Stimulated activated CD4-positive, alpha-beta T cell treated with anti-CD3 and anti-CD28 coated beads, Interleukin-15, amount 100 ng/mL, for 48 hours (primary cell): ENCODE results near the gene ANKRD65.
"Not testable (repeated sequence)": the region's sequence is repeated elsewhere in the genome, so short reads cannot be mapped to it uniquely, and the experiment has no call there.

Source experiments
- DNase-seq, 2 donors: peaks; one replicate each; pipeline ENCODE4 v3.0.0-alpha.2; 2020; ENCODE audit warnings: low read depth in 2 of 2

The ANKRD65 gene

GRCh38 chr1:1421147-1421906 lies at the start of gene ANKRD65:
Gene ANKRD65 (minus strand): TSS chr1:1421276. CDS start chr1:1421005, 271 bp downstream.
- DNase-seq = no peak

GRCh38 chr1:1468196-1468985 lies 47.3 kb upstream of the ANKRD65 start:
- DNase-seq = not testable (repeated sequence)

GRCh38 chr1:1463312-1463711 lies 42.2 kb upstream of the ANKRD65 start:
- no peak for DNase-seq

- no peak for DNase-seq
These were observed 41.4 kb upstream of the ANKRD65 start for GRCh38 chr1:1462318-1462966.

GRCh38 chr1:1461721-1462317 lies 40.7 kb upstream of the ANKRD65 start:
- no peak for DNase-seq

- DNase-seq = no peak
These were observed 39.6 kb upstream of the ANKRD65 start for GRCh38 chr1:1460540-1461130.

GRCh38 chr1:1459711-1460110 lies 38.6 kb upstream of the ANKRD65 start:
- not testable (repeated sequence) for DNase-seq

GRCh38 chr1:1459156-1459555 lies 38.1 kb upstream of the ANKRD65 start:
- DNase-seq = not testable (repeated sequence)

GRCh38 chr1:1456683-1457255 lies 35.7 kb upstream of the ANKRD65 start:
- DNase-seq = not testable (repeated sequence)

- not testable (repeated sequence) for DNase-seq
These were observed 34.9 kb upstream of the ANKRD65 start for GRCh38 chr1:1455934-1456333.

- DNase-seq = no peak
These were observed 34.3 kb upstream of the ANKRD65 start for GRCh38 chr1:1455366-1455884.

- not testable (repeated sequence) for DNase-seq
These were observed 33.4 kb upstream of the ANKRD65 start for GRCh38 chr1:1454286-1455056.

GRCh38 chr1:1452882-1453281 lies 31.8 kb upstream of the ANKRD65 start:
- no peak for DNase-seq

- not testable (repeated sequence) for DNase-seq
These were observed 31.3 kb upstream of the ANKRD65 start for GRCh38 chr1:1452365-1452739.

- DNase-seq = no peak
These were observed 30.8 kb upstream of the ANKRD65 start for GRCh38 chr1:1451696-1452364.

GRCh38 chr1:1450616-1451015 lies 29.5 kb upstream of the ANKRD65 start:
- not testable (repeated sequence) for DNase-seq

- no peak for DNase-seq
These were observed 28.1 kb upstream of the ANKRD65 start, which contains the start of gene ATAD3C for GRCh38 chr1:1449099-1449739. Gene ATAD3C (plus strand): TSS chr1:1449689. CDS start chr1:1450684, 995 bp downstream.

- not testable (repeated sequence) for DNase-seq
These were observed 25.6 kb upstream of the ANKRD65 start for GRCh38 chr1:1446631-1447030.
